Muscle of arm (tissue), 12 donors: ENCODE results near the gene GRIK1. TPM values are rescaled to one million over a fixed set of nuclear protein-coding genes. Genes with fewer than 3 reads are reported as not detected.

Experiments
- DNase-seq: peaks from one replicate; pipeline ENCODE4 v3.0.0-alpha.2; 2013
- polyA plus RNA-seq, 12 donors: library from polyadenylated mRNA; unstranded; fragments of 120-200 nt; gene quantifications; one replicate each; pipeline ENCODE4 v1.2.1, GENCODE V29; 2013; ENCODE audit not compliant: insufficient read length in 12 of 12

Gene GRIK1
- polyA plus RNA-seq, 12 donors = 0.34 to 10.0 (median 0.61) TPM; not detected in 2

DNA sequence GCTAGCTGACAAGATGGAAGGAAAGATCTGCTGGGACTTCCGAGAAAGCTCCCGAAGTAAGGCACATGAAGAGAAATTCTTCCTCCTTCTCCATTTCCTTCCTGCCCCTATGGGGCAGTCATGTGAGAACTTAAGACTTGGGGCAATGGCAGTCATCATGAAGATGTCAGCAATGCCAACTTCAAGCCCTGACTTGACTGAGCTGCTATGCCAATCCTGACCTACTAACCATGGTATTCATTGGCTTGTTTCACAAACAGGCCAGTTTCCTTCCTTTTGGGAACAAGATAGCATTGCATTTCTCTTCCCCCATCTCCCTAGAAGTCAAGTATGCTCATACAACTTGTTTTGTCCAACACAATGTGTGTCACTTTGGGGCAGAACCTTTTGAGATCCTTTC, 25.5 kb downstream of the GRIK1 start:
- DNase-seq = no peak

DNA sequence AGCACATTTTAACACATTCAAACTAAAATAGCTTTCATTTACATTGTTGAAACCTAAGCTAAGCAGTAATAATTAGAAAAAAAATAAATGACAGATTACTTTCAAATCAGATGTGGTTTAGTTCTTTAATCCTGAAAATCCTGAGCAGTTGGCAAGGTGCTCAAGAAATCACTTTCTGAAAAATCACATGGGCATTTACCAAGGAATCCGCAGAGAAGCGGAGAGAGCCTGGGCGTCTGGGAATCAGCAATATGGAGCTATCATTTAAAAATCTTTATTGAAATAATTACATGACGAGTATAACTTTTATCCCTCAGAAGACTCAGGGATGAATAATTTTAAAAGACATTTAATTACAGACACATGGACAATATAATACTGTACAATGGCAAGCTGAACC, 30.2 kb downstream of the GRIK1 start:
- no peak for DNase-seq

DNA sequence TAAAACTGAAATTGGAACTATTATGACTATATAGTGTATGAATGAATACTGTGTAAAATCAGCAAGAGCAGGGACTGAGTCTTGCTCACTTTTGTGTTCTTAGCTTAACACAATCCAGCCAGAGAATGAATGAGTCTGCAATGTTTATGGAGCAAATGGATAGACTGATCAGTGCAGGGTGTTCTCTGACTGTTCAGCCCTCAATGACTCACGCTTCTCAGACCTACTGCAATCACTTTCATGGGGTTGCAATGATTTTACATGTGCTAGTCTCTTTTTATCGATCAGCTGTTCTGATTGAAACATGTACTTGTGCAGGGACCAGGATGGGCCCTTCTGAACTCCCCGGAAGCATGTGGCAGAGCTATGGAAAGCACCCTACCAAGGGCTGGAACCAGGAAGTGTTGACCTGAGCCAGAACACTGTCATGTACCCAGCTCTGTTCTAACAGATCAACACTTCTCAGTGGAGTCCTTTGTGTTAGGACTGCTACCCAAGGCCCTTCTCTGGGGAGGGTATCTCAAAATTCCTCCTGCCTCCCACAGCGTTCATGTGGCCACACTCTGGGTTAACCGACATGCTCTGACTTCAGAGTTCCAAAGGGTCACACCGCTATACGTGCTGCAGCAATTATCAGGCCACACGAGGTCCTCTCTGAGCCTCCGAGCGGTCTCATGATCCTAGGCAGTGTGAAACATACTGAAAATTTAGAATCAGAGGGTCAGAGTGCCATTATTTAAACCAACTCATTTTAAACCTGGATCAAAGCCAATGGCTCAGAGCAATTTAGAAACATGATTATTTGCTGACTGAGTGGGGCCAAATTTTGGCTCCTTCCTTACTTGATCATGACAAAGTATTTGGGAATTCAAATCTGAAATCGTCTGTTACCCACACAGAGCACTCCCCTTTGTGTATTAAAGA, 35.2 kb downstream of the GRIK1 start:
- no peak for DNase-seq

DNA sequence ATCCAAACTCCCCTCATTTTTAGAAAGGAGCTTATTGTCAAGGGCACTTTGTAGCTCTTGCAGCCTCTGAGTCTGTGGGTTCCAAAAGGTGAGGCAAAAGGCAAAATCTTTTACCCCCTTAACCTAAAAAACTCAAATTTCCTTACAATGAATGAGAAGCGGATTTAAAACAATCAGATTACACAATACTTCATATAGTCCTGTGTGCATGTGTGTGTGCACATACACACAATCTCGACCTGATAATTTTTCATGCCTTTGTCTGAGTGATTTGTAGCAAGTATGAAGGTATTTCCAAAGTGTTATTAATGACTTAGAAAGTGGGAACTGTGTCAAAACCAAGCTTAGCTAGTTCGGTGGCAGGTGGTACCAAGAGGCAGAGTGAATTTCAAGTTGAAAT, 42.9 kb downstream of the GRIK1 start:
- no peak for DNase-seq

DNA sequence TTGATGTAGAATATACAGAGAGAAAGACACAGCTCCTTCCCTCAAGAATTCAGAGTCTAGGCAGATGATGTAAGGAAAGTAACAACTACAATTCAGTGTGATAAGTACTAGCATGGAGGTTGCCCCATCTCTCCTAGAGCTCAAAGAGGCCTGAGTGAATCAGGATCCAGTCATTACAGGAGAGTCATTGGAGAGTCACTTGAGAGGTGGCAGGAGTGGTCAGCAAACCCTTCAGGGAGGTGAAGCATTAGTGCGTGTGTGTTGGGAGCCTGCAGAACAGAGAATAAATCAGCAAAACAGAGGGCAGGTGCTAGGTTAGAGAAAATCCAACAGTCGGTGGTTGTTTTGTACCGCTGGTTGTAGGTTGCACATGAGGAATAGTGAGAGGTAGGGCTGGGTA, 46.1 kb downstream of the GRIK1 start:
- no peak for DNase-seq

DNA sequence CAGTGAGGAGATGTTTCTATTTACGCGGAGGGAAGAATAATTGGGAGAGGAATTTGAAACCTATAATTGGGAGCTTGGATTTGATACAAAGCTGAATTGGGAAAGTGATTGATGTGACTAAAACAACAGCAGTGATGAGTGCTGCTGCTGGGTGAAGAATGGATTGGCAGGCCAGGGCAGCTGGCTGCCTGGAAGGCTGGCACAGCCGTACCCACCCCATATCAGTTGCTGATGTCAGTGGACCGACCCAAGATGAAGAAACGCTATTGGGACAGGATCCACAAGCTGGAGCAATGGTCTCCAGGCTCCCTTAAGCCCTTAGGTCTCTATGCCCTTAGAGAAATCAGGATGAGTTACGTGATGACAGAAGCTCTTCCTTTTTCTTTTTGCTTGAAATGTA, 47.4 kb downstream of the GRIK1 start:
- no peak for DNase-seq

DNA sequence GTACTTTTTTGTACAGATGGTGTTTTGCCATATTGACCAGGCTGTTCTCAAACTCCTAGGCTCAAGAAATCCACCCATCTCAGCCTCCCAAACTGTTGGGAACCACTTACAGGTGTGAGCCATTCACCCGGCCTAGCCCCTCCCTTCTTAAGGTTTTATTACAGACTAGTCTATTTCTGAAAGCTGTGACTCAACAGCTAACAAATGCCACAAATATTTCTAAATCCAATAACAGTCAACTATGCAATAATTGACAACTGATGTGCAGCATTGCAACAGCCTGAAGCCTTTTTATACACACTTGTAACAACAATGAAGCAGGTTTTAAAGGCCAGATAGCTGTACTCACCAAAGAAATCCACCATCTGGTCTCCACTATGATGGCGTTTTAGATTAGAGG, 51.4 kb downstream of the GRIK1 start:
- no peak for DNase-seq

DNA sequence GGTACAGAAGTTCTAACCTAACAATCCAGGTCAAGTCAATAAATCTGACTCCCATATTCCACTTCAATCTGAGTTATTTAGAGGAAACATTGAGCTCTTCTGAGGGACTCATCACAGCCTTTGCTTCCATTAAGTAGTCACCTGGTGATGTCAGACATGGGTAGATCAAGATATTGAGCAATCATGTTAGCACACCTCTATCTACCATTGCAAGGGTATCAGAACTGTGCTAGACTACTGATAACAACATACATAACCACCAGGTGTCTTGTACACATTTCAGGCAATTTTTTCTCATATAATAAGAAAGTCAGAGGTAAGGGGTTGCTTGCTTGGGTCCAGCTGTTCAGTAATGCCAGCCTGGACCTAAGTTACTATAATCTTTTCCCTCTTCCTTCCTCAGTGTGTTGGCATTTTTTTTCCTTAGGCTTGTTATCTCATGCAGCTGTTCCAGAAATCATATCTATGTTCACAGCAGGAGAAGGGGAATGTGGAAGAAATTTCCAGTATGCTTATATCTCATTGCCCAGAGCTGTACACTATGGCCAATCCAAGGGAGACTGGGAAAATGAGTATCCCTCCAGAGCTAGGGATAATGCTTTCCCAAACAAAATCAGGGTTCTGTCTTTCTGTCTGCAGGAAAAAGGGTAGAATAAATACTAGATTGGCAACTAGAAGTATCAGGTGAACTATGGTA, 52.3 kb downstream of the GRIK1 start:
- DNase-seq = no peak

DNA sequence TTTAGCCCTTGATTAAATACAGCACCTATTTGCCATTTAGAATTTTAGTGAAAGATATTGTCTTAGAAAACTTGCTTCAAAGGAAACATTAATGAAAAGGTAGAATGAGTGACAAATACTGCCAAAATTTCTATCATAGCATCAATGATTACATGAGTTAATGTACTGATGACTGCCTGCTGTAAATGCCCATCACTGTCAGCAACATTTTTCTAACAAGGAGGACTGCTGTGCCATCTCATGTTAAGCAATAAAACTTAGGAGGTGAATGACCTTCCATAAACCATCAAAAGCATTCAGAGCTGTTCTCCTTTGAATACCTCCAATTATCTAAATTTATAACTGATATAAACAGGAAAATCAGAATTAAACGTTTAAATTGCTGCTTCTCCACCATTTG, 54.3 kb downstream of the GRIK1 start:
- no peak for DNase-seq

DNA sequence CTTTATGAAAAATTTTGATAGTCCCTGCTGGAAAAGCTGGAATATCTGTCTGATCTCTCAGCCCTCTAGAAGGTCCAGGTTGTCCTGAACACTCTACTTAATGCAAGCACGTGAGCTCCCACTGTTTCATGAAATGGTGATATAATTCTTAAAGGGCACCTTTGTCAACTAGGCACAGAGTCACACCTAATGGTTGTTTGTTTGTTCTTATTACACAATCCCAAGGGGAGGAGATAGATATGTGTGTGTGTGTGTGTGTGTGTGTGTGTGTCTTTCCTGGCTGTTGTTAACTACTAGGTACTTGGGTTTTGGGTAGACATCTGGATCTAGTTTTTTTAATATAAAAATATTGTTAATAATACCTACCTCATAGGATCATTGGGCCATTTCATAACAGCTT, 63.9 kb downstream of the GRIK1 start:
- DNase-seq = no peak

DNA sequence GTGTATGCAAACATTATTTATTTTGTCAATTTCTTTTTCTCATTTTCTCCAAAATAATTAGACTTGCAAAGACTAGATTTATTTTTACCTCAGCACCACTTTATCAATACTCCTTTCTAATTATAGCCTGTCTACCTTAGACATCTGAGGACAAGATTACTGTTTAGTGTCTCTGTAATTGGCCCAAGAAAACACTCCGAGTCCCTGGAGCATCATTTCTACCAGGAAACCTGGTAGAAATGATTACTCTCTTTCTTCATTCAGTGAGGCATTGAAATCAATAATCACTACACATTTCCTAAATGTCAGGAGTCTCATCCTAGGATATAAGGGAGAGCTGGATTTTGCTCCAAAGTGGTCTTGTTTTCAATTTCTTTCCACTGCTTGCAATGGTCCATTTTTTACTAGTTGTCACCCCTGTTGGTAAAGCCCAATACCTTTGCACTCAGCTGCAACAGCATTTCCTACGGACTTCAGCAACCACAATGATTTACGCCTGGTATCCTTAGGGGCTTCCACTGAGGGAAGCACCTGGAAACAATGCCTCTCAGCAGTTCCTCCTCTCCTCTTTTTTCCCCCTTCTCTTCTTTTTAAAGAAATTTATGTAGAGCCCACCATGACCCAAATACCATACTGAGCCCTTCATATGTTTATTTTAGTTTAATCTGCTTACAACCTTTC, 64.6 kb downstream of the GRIK1 start:
- no peak for DNase-seq

DNA sequence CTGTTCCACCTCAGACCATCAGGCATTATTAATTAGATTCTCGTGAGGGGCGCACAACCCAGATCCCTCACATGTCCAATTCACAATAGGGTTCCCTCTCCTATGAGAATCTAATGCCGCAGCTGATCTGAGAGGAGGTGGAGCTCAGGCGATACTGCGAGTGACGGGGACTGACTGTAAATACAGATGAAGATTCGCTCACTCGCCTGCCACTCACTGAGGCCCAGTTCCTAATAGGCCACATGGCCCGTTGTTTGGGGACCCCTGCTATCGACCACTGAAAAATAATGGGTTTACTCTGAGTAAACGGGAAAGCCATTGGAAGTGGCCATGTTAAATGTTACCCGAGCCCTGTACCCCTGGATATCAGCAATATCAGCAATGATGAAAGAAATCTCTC, 65.9 kb downstream of the GRIK1 start:
- no peak for DNase-seq

DNA sequence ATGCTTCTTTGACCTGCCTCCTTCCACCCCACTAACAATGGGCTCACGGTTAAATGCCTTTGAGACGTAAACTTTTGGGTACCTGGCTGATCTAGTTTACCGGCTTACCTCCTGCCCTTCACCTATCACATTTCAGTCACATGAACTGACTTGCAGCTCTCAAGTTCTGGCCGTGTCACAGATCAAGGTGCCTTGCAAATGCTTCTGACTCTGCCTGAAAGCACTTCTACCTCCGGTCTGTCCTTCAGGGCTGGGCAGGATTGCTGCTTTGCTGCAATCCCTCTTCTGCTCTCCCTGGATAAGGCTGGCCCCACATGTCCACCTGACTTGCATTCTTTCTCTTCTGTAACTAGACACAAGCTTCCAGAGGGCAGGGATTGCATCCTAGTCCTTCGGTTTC, 69.0 kb downstream of the GRIK1 start:
- DNase-seq = no peak

DNA sequence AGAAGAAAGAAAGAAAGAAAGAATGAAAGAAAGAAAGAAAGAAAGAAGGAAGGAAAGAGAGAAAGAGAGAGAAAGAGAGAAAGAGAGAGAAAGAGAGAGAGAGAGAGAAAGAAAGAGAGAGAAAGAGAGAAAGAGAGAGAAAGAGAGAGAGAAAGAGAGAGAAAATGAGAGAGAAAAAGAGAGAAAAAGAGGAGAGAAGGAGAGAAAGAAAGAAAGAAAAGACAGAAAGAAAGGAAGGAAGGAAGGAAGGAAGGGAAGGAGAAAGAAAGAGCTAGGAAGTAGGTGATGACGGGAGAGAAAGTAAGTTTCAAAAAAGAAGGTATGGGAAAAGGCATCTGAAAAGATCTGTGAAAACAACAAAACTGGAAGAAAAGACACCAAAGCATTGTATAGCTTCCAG, 72.0 kb downstream of the GRIK1 start:
- DNase-seq = no peak

DNA sequence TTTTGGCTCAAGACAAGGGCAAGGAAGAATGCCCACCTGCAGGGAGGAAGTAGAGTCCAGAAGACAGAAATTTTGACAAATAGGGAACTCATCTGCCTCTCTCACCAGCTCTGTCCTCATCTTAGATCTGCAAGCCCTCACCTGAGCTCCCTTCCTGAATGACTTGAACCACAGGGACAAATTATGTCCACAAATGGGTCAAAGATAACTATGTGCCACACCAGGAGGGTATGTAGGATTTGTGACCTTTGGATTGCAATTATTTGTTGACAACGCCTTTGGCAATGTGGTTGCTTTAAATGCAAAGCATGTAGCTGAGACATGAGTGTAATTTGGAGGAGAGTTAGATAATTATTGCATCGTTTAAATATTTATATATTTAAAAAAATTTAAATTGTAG, 79.5 kb downstream of the GRIK1 start:
- no peak for DNase-seq

DNA sequence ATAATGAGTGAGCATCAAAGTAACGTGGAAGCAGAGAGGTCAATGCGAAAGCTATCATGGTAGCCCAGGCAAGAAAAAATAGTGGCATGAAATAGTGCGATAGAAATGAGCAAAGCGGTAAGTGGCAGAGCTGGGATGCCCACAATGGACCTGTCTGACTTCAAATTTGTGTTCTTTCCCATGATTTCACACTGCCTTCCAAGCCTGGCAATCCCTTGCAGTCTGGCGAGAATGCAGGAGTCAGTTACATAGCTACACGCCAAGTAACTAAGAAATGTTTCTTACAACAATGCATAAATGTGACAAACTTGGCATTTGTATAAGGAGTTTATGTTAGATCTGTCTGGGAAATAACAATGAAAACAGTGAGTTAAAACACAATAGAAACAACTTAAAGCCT, 82.6 kb downstream of the GRIK1 start:
- DNase-seq = no peak

DNA sequence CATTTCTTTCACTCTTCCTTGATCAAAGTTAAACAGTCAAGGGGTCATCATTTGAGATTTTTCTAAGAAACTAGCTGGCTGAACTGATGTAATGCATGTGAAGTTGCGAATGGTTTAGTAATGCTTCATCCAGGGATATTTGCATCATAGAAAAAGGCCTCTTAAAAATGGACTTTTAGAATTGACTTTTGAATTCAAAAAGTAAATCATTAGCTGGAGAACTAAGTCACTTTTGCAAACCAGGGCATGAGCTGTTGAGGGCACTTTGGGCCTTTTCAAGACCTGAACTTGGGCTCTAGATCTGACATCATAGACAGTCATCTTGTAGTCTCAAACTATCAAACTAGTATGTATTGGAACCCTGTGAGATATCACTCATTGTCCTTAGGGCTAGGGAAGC, 85.0 kb downstream of the GRIK1 start:
- DNase-seq = no peak

DNA sequence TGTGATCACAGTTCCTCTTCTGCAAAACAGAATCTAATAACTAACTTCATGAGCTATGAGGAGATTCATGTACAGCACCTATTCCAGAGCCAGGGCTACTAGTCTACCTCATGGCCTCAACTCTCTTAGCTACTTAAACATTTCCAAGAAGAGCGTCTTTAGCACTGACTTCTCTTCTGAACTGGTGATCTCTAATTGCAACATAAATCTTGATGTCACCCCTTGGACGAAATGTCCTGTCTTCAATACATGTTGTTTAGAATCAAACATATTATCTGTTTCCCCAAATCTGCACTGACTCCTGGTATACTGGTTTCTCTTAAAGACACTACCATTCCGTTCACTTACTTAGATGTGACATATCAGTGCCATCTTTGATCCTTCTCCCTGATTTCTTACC, 88.2 kb downstream of the GRIK1 start:
- no peak for DNase-seq

DNA sequence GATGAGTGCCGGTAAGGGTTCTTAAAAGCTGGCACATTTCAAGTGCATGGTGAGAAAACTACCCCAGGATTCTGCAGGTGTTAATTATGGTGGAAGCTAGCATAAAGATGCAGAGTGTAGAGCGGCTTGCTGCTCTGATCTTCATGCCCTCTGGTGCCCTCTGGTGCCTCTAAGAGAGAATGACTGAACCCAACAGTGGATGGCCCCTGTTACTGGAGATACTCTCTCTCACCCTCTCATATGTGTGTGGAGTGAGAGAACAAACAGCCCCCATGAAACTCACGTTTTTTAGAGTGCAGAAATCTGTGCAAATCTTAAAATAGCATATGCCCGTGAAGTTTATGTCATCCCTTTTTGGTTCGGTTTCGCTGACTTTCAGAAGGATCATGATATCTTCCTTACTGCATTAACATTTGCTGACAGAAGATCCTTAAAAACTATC, 90.0 kb downstream of the GRIK1 start:
- peak; percentile 56 for DNase-seq

DNA sequence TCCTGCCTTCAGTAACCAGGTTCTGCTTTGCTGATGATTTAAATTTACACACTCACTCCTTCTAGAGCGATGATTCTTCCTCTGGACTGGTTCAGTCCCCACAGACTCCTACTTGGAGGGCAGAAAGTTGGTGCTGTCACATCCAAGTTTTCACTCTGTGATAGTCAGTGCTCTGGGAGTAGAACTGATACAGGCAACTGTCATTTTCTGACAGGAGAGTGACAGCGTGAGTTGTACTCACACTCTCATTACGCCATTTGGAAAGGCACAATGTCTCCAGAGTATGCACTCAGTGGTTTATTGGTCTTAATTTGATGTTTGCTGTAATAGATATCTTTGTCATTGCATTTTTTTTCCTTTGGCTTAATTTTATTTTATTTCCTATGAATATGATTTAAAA, 96.0 kb downstream of the GRIK1 start:
- DNase-seq = no peak

DNA sequence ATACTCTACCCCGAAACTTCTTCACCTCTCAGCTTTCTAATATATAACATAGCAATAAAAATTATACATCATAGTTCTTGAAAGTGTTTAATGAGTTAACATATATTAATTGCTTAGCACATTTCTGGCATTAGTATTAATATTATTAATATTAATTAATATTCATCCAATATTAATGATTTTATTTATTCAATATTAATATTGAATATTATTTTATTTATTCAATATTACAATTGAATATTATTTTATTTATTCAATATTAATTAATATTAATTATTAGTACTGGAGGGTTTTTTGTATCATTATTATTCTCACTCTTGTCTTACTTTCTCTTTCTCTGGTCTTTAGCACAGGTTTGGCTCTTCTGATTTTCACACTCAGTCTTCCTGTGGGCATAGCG, 105.2 kb downstream of the GRIK1 start:
- no peak for DNase-seq

DNA sequence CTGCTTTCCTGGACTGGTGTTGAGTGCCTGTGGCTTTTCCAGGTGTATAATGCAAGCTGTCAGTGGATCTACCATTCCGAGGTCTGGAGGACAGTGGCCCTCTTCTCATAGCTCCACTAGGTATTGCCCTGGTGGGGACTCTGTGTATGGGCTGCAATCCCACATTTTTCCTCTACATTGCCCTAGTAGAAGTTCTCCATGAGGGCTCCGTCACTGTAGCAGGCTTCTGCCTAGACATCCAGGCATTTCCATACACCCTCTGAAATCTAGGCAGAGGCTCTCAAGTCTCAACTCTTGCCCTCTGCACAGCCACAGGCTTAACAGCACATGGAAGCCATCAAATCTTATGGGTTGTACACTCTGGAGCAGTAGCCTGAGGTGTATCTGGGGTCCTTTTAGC, 107.6 kb downstream of the GRIK1 start:
- DNase-seq = no peak
